PC-9 (cell line): Measurements from ENCODE around the gene GRN.

Source experiments
- EZH2 ChIP-seq: fragments of 200-600 bp; sonication (generic); IDR thresholded peaks from 2 replicates; pipeline ENCODE4 v1.8.0; 2017; ENCODE audit warnings: antibody characterized with exemption, low read depth
- TF ChIP-seq, protein P1 (sequence below): fragments of 200-600 bp; sonication (generic); conservative IDR thresholded peaks from 2 replicates; pipeline ENCODE4 v1.6.1; 2017; ENCODE audit warnings: mixed run types, antibody characterized with exemption, mild to moderate bottlenecking, moderate library complexity

GRCh38 chr17:44310188-44310587 is 34.9 kb upstream of the GRN start:
- TF ChIP-seq, protein P1, sequence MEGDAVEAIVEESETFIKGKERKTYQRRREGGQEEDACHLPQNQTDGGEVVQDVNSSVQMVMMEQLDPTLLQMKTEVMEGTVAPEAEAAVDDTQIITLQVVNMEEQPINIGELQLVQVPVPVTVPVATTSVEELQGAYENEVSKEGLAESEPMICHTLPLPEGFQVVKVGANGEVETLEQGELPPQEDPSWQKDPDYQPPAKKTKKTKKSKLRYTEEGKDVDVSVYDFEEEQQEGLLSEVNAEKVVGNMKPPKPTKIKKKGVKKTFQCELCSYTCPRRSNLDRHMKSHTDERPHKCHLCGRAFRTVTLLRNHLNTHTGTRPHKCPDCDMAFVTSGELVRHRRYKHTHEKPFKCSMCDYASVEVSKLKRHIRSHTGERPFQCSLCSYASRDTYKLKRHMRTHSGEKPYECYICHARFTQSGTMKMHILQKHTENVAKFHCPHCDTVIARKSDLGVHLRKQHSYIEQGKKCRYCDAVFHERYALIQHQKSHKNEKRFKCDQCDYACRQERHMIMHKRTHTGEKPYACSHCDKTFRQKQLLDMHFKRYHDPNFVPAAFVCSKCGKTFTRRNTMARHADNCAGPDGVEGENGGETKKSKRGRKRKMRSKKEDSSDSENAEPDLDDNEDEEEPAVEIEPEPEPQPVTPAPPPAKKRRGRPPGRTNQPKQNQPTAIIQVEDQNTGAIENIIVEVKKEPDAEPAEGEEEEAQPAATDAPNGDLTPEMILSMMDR = no peak
- no peak for TF ChIP-seq EZH2
